Stomach smooth muscle (tissue), 2 donors: ENCODE results near the gene HLA-DQB2.
"Not testable (repeated sequence)": the region's sequence is repeated elsewhere in the genome, so short reads cannot be mapped to it uniquely, and the experiment has no call there.

Experiments used
- H3K27ac ChIP-seq: one replicate; pipeline ENCODE4 v1.7.0; 2013; ENCODE audit warnings: mild to moderate bottlenecking, low read length, inconsistent platforms
- H3K27me3 ChIP-seq, 2 donors: one replicate each; pipeline ENCODE4 v1.7.0; 2013; ENCODE audit warnings: low read length in 2 of 2; ENCODE audit not compliant: insufficient read depth in 2 of 2, control insufficient read depth in 1 of 2
- H3K36me3 ChIP-seq, 2 donors: one replicate each; pipeline ENCODE4 v1.7.0; 2013; ENCODE audit warnings: low read length in 2 of 2; ENCODE audit not compliant: control insufficient read depth in 2 of 2, insufficient read depth in 2 of 2
- H3K4me1 ChIP-seq: one replicate; pipeline ENCODE4 v1.7.0; 2013; ENCODE audit warnings: low read length; ENCODE audit not compliant: control insufficient read depth, insufficient read depth
- H3K4me3 ChIP-seq, 2 donors: one replicate each; pipeline ENCODE4 v1.7.0; 2013; ENCODE audit warnings: low read length in 2 of 2
- H3K9ac ChIP-seq, 2 donors: one replicate each; pipeline ENCODE4 v1.7.0; 2013; ENCODE audit warnings: low read length in 2 of 2, mild to moderate bottlenecking in 1 of 2
- H3K9me3 ChIP-seq, 2 donors: one replicate each; pipeline ENCODE4 v1.7.0; 2013; ENCODE audit warnings: low read length in 2 of 2; ENCODE audit not compliant: control insufficient read depth in 2 of 2
- donor health status: healthy.
- donor health status: Pancreatic carcinoma.

Gene HLA-DQB2

DNA sequence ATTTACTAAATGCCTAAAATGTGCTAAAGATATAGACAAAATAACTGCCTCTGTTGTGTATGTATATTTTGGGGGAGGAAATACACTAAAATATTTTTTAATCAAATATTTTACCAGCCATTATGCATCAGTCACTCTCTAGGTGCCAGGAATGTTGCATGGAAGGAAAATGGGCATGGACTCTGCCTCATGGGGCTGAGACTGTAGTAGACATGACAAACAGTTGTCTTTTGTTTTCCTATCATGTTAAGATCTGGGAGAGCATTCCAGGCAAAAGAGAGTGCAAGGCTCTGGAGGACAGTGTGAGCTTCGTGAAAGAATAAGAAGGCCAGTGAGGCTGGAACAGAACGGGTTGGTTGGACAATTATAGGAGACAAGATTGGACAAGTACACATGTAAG lies 27.0 kb upstream of the HLA-DQB2 start:
- peaks cover 12 to 13% of the 10 kb centered on the region in 2 donors for H3K27me3 ChIP-seq

DNA sequence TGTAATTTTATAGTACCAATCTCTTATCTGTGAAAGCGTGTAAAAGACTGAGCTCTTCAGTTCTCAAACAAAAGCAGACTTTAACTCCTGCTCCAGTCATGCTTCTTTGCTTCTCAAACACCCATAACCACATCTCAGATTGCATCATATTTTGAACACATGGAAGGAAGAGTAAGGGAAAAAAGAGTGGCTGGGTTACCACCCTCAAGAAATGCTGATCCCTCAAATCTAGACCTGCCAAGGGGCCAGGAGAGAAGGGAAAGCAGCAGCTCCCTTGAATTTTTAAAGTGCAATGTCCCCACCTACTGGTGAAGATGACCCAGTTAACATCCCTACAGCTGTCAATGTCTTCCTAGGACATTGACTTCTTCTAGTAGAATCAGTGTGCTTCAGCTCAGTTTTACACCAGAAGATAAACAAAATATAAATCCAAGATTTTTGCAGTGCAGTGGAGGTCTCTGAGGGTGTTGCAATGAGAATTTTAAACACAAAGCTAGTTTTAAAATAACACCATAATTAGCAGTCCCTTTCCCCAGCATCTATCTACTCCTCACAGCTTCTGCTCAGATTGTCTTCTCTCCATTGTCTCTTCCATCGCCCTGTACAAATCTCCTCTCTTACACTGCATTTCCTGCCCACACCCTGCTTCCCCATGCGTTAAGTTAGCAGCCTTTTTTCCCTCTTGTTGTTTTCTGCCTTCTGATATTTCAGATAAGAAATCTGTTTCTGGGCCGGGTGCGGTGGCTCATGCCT lies 22.6 kb upstream of the HLA-DQB2 start:
- no peaks in the 10 kb centered on the region for H3K9me3 ChIP-seq
- no peak overlapping the region for H3K27ac ChIP-seq
- H3K27me3 ChIP-seq: peaks cover 2 to 3% of the 10 kb centered on the region in 2 donors
- no peak overlapping the region for H3K4me3 ChIP-seq
- H3K4me1 ChIP-seq: no peaks in the 10 kb centered on the region
- no peaks in the 10 kb centered on the region for H3K36me3 ChIP-seq
- no peak overlapping the region for H3K9ac ChIP-seq

More for the DNA sequence above, 27.0 kb upstream of the HLA-DQB2 start:
- Histone ChIP-seq H3K4me3 (no peak overlapping the region), H3K36me3 (no peaks in the 10 kb centered on the region), H3K9me3 (no peaks in the 10 kb centered on the region), H3K4me1 (no peaks in the 10 kb centered on the region), H3K9ac (no peak overlapping the region), H3K27ac (no peak overlapping the region)

DNA sequence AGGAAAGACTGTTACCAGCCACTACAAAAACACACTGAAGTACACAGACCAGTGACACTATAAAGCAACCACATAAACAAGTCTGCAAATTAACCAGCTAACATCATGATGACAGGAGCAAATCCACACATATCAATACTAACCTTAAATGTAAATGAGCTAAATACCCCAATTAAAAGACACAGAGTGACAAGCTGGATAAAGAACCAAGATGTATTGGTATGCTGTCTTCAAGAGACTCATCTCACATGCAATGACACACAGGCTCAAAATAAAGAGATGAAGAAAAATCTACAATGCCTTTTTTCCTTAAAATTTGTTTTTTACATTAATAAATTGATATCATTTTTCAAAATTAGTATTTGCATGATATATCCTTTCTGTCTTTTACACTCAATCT lies 19.6 kb upstream of the HLA-DQB2 start:
- H3K27me3 ChIP-seq, H3K4me1 ChIP-seq, H3K4me3 ChIP-seq, H3K9me3 ChIP-seq, H3K9ac ChIP-seq, H3K27ac ChIP-seq, H3K36me3 ChIP-seq: not testable (repeated sequence)

DNA sequence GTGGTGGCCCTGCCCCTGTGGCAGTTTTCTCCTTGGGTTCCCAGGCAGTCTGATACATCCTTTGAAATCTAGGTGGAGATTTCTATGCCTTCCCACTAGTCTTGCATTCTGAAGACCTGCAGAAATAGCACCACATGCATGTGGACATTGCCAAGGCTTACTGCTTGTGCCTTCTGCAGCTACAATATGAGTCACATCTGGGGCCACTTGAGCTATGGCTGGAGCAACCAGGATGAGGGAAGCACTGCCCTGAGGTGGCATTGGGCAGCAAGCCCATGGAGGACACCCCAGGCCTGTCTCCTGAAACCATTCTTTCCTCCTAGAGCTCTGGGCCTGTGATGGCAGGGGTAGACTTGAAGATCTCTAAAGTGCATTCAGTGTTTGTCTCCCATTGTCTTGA lies 15.7 kb upstream of the HLA-DQB2 start:
- no peak overlapping the region for H3K27ac ChIP-seq
- no peak overlapping the region for H3K4me3 ChIP-seq
- no peaks in the 10 kb centered on the region for H3K4me1 ChIP-seq
- H3K9me3 ChIP-seq: no peaks in the 10 kb centered on the region
- H3K27me3 ChIP-seq: peaks cover 0 to 4% of the 10 kb centered on the region in 2 donors
- no peaks in the 10 kb centered on the region for H3K36me3 ChIP-seq
- H3K9ac ChIP-seq: no peak overlapping the region

DNA sequence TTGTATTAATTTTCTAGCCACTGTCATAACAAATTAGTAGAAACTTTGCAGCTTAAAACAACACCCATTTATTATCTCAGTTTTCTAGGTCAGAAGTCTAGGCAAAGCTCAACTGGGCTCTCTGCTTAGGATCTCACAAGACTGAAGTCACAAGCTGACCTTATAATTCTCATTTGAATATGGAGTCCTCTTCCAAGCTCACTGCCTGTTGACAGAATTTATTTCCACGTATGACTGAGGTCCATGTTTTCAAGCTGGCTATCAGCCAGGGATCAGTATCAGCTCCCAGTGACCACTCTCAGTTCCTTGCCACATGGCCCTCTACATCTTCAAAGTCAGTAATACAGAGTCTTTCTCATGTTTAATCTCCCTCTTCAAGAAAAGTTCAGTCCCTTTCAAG lies 11.7 kb upstream of the HLA-DQB2 start:
- Histone ChIP-seq H3K27ac (no peak overlapping the region), H3K27me3 (peaks cover 0 to 2% of the 10 kb centered on the region in 2 donors), H3K9ac (no peak overlapping the region), H3K4me3 (no peak overlapping the region), H3K4me1 (no peaks in the 10 kb centered on the region), H3K9me3 (no peaks in the 10 kb centered on the region), H3K36me3 (no peaks in the 10 kb centered on the region)

DNA sequence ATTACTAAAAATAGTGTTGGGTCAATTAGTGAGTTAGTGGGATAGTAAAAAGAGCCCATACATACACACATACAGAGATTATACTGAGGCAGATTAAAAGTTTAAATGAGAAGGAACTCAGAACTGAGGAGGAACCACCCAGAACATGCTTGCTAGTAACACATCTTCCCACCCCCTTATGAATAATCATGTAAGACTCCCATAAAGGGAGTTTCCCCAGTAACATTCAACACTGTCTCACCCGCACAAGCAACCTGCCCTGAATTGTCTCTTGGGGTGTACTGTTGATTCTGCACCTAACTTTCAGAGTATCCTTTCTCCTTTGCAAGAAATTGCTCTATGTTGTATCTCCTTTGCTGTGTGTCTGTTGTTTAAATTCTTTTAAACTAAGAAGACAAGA lies 11.1 kb upstream of the HLA-DQB2 start:
- Histone ChIP-seq H3K9me3 (no peaks in the 10 kb centered on the region), H3K4me3 (no peak overlapping the region), H3K36me3 (no peaks in the 10 kb centered on the region), H3K9ac (no peak overlapping the region), H3K27ac (no peak overlapping the region), H3K27me3 (peaks cover 3 to 4% of the 10 kb centered on the region in 2 donors), H3K4me1 (no peaks in the 10 kb centered on the region)

DNA sequence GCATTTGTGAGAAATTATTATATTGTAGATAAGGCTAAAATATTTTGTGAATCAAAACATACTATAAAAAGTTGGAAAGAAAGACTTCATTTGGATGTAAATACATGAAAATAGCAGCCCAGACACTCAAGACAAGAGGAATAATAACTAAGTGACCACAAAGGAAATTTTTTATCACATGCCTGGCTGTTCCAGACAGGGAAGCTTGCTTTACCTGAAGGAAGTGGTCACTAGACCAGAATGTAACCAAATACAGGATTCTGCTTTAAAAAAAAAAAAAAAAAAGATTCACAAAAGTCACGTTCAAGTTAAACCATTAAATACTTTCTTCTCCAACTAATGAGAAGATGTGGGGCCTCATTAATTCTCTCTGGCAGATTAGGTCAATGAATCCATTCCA lies 9.3 kb upstream of the HLA-DQB2 start:
- Histone ChIP-seq H3K4me3 (no peak overlapping the region), H3K27me3 (peaks cover 4 to 5% of the 10 kb centered on the region in 2 donors), H3K9ac (no peak overlapping the region), H3K9me3 (no peaks in the 10 kb centered on the region), H3K27ac (no peak overlapping the region), H3K36me3 (no peaks in the 10 kb centered on the region), H3K4me1 (no peaks in the 10 kb centered on the region)

DNA sequence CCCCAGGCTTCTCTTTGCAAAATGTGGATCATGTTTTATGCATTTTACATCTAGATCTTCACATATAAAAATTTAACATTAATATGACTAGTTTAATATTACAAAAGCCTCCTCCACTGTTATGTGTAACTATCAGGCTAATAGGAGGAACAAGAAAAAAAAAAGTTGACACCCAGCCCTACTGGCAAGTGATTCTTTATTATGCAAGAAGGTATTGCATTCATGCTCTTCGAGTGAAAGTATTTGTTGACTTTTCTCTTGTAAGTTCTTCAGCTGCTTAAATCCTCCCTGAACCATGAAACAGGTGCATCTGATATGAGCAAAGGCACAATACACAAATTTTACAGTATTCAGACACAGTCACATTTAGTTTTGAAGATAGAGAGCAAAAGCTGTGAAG lies 716 bp upstream of the HLA-DQB2 start:
- Histone ChIP-seq H3K4me1 (no peaks in the 10 kb centered on the region), H3K36me3 (no peaks in the 10 kb centered on the region), H3K27ac (no peak overlapping the region), H3K4me3 (no peak overlapping the region), H3K9me3 (no peaks in the 10 kb centered on the region), H3K27me3 (peaks cover 8 to 20% of the 10 kb centered on the region in 2 donors), H3K9ac (no peak overlapping the region)

DNA sequence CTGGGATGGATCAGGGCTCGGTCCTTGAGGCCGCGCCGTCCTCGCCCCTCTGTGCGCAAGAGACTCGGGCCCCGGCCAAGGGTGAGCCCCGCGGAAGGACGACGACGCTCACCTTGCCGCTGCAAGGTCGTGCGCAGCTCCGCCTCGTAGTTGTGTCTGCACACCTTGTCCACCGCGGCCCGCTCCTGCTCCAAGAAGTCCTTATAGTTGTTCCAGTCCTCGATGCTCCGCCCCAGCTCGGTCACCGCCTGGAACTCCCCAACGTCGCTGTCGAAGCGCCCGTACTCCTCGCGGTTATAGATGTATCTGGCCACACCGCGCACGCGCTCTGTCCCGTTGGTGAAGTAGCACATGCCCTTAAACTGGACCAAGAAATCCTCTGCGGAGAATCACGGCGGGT lies 1.8 kb downstream of the HLA-DQB2 start:
- Histone ChIP-seq H3K9me3 (no peaks in the 10 kb centered on the region), H3K36me3 (no peaks in the 10 kb centered on the region), H3K4me3 (no peak overlapping the region), H3K27me3 (peaks cover 10 to 14% of the 10 kb centered on the region in 2 donors), H3K9ac (no peak overlapping the region), H3K4me1 (no peaks in the 10 kb centered on the region), H3K27ac (no peak overlapping the region)

DNA sequence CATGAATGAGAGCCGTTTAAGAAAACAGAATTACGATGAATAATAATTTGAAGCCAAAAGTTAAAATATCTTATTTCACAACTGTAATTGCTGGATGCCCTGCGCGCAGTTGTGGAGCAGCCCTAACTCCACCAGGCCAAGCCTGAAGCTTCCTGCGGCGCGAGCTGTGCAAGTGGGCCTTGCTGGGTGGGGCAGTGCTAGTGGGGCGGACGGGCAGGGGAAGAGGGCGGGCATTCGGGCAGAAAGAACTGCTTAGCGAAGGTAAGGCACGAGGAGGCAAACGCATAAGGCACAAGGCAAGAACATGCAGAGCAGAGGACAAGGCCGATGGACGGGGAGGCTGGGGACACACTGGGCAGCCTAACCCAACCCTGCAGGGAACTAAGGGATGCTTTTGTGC lies 2.3 kb downstream of the HLA-DQB2 start:
- Histone ChIP-seq H3K4me3 (no peak overlapping the region), H3K27me3 (peaks cover 10 to 12% of the 10 kb centered on the region in 2 donors)

DNA sequence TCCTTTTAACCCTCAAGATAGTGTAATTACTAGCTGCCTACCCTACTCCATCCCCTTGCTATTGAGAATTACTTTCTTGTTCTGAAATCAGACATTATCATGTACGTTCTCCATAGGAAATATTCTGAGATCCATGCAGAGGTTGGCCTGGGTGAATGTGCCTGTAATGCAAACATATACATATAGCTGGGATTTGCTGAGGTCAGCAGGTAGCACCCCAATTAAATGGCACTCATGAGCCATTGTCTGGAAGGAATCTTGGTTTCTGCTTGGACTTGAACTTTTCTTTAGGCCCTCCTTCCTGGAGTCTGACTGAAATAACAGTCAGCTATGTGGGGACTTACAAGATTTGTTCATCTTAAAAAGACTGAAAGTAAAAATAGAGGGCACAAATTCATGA lies 3.7 kb downstream of the HLA-DQB2 start:
- Histone ChIP-seq H3K4me3 (no peak overlapping the region), H3K36me3 (no peaks in the 10 kb centered on the region), H3K4me1 (no peaks in the 10 kb centered on the region), H3K9ac (no peak overlapping the region), H3K27ac (no peak overlapping the region), H3K27me3 (peaks cover 9 to 12% of the 10 kb centered on the region in 2 donors), H3K9me3 (no peaks in the 10 kb centered on the region)

More for the DNA sequence above, 2.3 kb downstream of the HLA-DQB2 start:
- H3K36me3 ChIP-seq: no peaks in the 10 kb centered on the region
- no peak overlapping the region for H3K27ac ChIP-seq
- H3K9me3 ChIP-seq: no peaks in the 10 kb centered on the region
- no peaks in the 10 kb centered on the region for H3K4me1 ChIP-seq
- no peak overlapping the region for H3K9ac ChIP-seq
